Tibial nerve (tissue), 4 donors: ENCODE measurements around the gene KIF1C. TPM values are rescaled to one million over a fixed set of nuclear protein-coding genes. Genes with fewer than 3 reads are reported as not detected.

ENCODE experiments used
- DNase-seq, 2 donors: peaks; one replicate each; pipeline ENCODE4 v3.0.0-alpha.2; 2019; ENCODE audit warnings: low spot score in 2 of 2
- H3K27ac ChIP-seq, 4 donors: fragments of 200-600 bp; sonication (generic) in 3 of 4; one replicate each; pipeline ENCODE4 v1.5.1; 2017 to 2019; ENCODE audit warnings: mild to moderate bottlenecking in 1 of 4
- H3K27me3 ChIP-seq, 2 donors: fragments of 200-600 bp; sonication (generic) in 1 of 2; one replicate each; pipeline versions ENCODE4 v1.5.1 to v1.6.0; 2017 to 2019
- H3K36me3 ChIP-seq, 3 donors: fragments of 200-600 bp; sonication (generic); one replicate each; pipeline ENCODE4 v1.5.1; 2018 to 2019
- H3K4me1 ChIP-seq, 4 donors: fragments of 200-600 bp; sonication (generic) in 3 of 4; one replicate each; pipeline ENCODE4 v1.5.1; 2017 to 2019
- H3K4me3 ChIP-seq, 4 donors: fragments of 200-600 bp; sonication (generic) in 3 of 4; one replicate each; pipeline ENCODE4 v1.5.1; 2017 to 2019; ENCODE audit warnings: mild to moderate bottlenecking in 1 of 4, moderate library complexity in 1 of 4
- H3K9me3 ChIP-seq, 4 donors: fragments of 200-600 bp; sonication (generic) in 3 of 4; one replicate each; pipeline ENCODE4 v1.5.1; 2017 to 2019
- EP300 ChIP-seq, 2 donors: sonication (generic); formaldehyde crosslinking; IDR thresholded peaks; one replicate each; pipeline ENCODE4 v1.6.1; 2017; ENCODE audit warnings: antibody characterized with exemption in 2 of 2, mild to moderate bottlenecking in 1 of 2
- POLR2A ChIP-seq, 2 donors: fragments of 450-650 bp; IDR thresholded peaks; one replicate each; pipeline ENCODE4 v1.6.1; 2017; ENCODE audit warnings: antibody characterized with exemption in 2 of 2, mild to moderate bottlenecking in 2 of 2, moderate library complexity in 2 of 2
- WGBS, 2 donors: methylation state at CpG; one replicate each; pipeline ENCODE4 v1.1.5; 2018; 5-methylcytosine and 5-hydroxymethylcytosine counted together
- total RNA-seq, 4 donors: library from RNA; depleted of rRNA; stranded (reverse); fragments of >200 nt; gene quantifications; one replicate each; pipeline ENCODE4 v1.1.0, GENCODE V29; 2016
- TF ChIP-seq, protein P1 (sequence below), 5 experiments: fragments of 200-600 bp in 3 of 5; fragments of 450-650 bp in 2 of 5; sonication (generic) in 3 of 5; IDR thresholded peaks; one replicate each; pipeline ENCODE4 v1.5.1; 2016 to 2019; ENCODE audit warnings: antibody characterized with exemption in 5 of 5, mild to moderate bottlenecking in 3 of 5, moderate library complexity in 2 of 5

KIF1C gene
- total RNA-seq, 4 donors from 2014 or later = 78.0 to 89.7 (median 79.6) TPM

DNA sequence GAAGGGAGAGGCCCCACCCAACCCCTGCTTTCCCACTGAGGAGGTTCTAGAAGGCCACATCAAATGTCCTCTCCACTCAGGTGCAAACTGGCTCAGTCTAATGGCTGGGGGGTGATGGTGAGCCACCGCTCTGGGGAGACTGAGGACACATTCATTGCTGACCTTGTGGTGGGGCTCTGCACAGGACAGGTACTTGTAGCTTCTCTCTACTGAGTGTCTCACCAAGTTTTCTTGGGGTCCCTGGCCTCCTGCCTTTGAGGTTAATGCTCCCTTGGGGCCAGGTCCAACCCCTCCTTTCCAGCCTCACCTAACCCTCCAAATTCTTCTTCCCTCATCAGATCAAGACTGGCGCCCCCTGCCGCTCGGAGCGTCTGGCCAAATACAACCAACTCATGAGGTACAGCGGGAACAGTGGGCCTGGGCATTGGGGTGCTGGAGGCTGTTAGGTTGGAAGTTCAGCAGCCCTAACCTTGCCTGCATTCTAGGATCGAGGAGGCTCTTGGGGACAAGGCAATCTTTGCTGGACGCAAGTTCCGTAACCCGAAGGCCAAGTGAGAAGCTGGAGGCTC is 41.2 kb upstream of the KIF1C start:
- 79 to 82% methylated on average over 10 of the region's 10 CpGs for WGBS, 2 donors
- no peaks in the 10 kb centered on the region for H3K9me3 ChIP-seq
- no peak overlapping the region for H3K27ac ChIP-seq
- no peaks in the 10 kb centered on the region for H3K4me1 ChIP-seq
- peaks cover 0 to 49% (median 0%) of the 10 kb centered on the region in 3 donors for H3K36me3 ChIP-seq
- no peak overlapping the region for H3K4me3 ChIP-seq
- no peak for DNase-seq
- TF ChIP-seq EP300 (IDR thresholded peaks at IDR 0.05) (no peak), POLR2A (IDR thresholded peaks at IDR 0.05) (no peak)
- TF ChIP-seq, protein P1, sequence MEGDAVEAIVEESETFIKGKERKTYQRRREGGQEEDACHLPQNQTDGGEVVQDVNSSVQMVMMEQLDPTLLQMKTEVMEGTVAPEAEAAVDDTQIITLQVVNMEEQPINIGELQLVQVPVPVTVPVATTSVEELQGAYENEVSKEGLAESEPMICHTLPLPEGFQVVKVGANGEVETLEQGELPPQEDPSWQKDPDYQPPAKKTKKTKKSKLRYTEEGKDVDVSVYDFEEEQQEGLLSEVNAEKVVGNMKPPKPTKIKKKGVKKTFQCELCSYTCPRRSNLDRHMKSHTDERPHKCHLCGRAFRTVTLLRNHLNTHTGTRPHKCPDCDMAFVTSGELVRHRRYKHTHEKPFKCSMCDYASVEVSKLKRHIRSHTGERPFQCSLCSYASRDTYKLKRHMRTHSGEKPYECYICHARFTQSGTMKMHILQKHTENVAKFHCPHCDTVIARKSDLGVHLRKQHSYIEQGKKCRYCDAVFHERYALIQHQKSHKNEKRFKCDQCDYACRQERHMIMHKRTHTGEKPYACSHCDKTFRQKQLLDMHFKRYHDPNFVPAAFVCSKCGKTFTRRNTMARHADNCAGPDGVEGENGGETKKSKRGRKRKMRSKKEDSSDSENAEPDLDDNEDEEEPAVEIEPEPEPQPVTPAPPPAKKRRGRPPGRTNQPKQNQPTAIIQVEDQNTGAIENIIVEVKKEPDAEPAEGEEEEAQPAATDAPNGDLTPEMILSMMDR (IDR thresholded peaks at IDR 0.05) = peak in 1 of 5 experiments; percentile 4
- H3K27me3 ChIP-seq = no peaks in the 10 kb centered on the region

DNA sequence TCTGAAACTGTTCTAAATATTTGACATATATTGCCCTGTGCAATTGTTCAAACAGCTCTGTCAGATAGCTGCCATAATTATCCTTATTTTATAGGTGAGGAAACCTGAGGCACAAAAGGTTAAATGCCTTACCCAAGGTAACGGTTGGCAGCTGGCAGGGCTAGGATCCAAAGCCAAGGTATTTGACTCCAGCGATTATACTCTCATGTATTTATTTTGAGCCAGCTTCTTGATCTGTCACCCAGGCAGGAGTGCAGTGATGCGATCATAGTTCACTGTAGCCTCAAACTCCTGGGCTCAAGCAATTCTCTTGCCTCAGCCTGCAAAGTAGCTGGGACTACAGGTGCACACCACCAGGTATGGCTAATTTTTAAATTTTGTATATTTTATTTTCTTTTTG is 39.6 kb upstream of the KIF1C start:
- peaks cover 0 to 58% (median 0%) of the 10 kb centered on the region in 3 donors for H3K36me3 ChIP-seq
- no peaks in the 10 kb centered on the region for H3K27me3 ChIP-seq
- no peak overlapping the region for H3K4me3 ChIP-seq
- WGBS, 2 donors = 85 to 86% methylated on average over 3 of the region's 3 CpGs
- no peaks in the 10 kb centered on the region for H3K9me3 ChIP-seq
- no peaks in the 10 kb centered on the region for H3K4me1 ChIP-seq
- H3K27ac ChIP-seq = no peak overlapping the region
- TF ChIP-seq POLR2A (IDR thresholded peaks at IDR 0.05) (no peak), EP300 (IDR thresholded peaks at IDR 0.05) (no peak)
- TF ChIP-seq, protein P1 (IDR thresholded peaks at IDR 0.05) = no peak
- no peak for DNase-seq

DNA sequence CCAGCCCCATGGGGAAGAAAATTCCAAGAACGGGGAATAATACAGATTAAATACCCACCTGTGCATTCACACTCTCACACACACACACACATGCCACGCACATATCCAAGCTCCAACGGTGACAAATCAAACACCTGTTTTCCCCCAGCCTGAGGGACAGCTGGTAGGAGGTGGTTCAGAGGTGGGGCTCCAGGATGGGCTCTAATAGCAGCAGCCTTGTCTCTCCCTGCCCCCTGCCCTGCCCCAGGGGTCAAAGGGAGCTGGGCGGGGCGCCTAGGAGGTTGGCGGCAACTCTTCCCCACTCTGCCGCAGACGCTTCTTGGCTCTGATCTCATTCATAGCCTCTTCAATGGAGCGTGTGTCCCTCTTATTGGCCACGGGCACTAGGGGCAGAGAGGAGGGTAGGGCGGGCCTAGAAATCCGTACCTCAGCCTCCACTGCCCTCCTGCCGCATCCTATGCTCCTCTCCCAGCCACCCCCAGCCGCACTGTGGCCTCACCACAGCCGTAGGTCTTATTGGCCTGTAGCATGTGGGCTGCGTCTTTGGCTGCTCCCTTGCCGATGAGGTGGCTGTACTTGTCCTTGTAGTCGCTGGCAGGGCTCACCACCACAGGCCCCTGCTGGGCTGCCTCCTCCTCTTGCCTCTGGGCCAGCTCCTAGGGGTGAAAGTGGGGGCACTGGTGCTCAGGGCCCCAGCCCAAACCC is 38.3 kb upstream of the KIF1C start:
- Histone ChIP-seq H3K4me3 (no peak overlapping the region), H3K27me3 (no peaks in the 10 kb centered on the region), H3K9me3 (no peaks in the 10 kb centered on the region), H3K36me3 (peaks cover 0 to 58% (median 0%) of the 10 kb centered on the region in 3 donors), H3K4me1 (no peaks in the 10 kb centered on the region), H3K27ac (no peak overlapping the region)
- WGBS, 2 donors = 77 to 79% methylated on average over 18 of the region's 18 CpGs
- DNase-seq = no peak
- TF ChIP-seq, protein P1 (IDR thresholded peaks at IDR 0.05) = no peak
- no peak for TF ChIP-seq POLR2A (IDR thresholded peaks at IDR 0.05)
- TF ChIP-seq EP300 (IDR thresholded peaks at IDR 0.05) = no peak

DNA sequence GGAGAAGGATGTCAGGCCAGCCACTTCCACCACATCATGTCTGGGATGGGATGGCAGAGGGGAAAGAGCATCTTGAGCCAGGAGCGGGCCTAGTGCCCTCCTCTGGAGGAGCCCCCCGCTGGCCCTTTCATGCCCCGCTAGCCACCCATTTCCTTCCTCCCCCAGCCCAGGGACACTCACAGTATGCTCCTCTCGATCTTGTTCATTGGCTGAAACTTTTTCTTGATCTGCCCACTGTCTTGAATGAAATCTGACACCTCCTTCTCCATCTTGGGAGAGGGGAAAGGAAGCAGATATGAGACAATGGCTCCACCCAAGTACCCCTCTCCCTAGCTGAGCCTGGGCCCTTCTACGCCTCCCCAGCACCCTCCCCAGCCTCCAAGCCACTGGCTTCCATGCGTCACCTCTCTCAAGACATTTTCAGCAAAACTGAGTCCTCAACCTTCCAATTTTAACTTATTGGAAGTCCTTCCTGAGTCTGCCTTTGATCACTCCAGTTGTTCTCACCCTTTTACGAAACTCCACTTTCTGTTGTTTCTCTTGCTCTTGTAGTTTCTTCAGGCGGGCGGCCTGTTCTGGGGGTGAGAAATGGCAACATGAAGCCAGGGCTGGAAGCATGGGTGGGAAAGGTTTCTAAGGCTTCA is 37.3 kb upstream of the KIF1C start:
- H3K27ac ChIP-seq = no peak overlapping the region
- H3K4me3 ChIP-seq = no peak overlapping the region
- H3K4me1 ChIP-seq = peaks cover 0 to 4% (median 0%) of the 10 kb centered on the region in 4 donors
- no peaks in the 10 kb centered on the region for H3K9me3 ChIP-seq
- no peaks in the 10 kb centered on the region for H3K27me3 ChIP-seq
- H3K36me3 ChIP-seq = peaks cover 0 to 58% (median 0%) of the 10 kb centered on the region in 3 donors
- no peak for TF ChIP-seq POLR2A (IDR thresholded peaks at IDR 0.05)
- no peak for TF ChIP-seq EP300 (IDR thresholded peaks at IDR 0.05)
- TF ChIP-seq, protein P1 (IDR thresholded peaks at IDR 0.05) = no peak
- WGBS, 2 donors = 82 to 84% methylated on average over 9 of the region's 9 CpGs
- no peak for DNase-seq
